Measurements from ENCODE around the gene VPS54.

DNA sequence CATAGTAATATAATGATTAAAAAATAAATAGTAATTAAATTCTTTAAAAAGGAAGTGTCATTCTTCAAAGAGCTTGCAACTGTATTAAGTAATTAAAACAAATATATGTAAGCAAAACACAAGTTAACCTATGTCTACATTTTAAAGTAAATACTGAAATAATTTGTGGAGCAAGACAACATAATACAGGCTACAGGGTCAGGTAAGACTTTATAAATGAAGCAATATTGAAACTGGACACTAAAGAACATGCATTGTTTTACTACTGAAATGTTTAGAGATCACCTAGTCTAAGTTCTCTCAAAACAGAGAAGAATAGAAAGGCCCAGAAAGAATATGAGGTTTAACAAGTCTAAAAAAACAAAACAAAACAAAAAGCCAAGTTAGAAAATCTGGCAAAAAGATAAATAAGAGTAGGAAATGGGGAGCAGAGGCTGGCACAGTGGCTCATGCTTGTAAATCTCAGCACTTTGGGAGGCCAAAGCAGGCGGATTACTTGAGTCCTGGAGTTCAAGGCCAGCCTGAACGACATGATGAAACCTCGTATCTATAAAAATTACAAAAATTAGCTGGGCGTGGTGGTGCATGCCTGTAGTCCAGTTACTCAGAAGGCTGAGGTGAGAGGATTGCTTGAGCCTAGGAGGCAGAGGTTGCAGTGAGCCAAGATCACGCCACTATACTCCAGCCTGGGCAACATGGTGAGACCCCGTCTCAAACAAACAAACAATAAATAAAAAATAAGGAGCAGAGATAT, 34.4 kb downstream of the VPS54 start:
- no peak for TF ChIP-seq TAF1 (IDR thresholded peaks at IDR 0.05; ENCODE audit: low read depth, low read length)
- TF ChIP-seq POLR2A (IDR thresholded peaks at IDR 0.05; ENCODE audit: low read depth, low read length) = no peak
